ENCODE data around the gene TGFBR3.

TGFBR3 gene

DNA sequence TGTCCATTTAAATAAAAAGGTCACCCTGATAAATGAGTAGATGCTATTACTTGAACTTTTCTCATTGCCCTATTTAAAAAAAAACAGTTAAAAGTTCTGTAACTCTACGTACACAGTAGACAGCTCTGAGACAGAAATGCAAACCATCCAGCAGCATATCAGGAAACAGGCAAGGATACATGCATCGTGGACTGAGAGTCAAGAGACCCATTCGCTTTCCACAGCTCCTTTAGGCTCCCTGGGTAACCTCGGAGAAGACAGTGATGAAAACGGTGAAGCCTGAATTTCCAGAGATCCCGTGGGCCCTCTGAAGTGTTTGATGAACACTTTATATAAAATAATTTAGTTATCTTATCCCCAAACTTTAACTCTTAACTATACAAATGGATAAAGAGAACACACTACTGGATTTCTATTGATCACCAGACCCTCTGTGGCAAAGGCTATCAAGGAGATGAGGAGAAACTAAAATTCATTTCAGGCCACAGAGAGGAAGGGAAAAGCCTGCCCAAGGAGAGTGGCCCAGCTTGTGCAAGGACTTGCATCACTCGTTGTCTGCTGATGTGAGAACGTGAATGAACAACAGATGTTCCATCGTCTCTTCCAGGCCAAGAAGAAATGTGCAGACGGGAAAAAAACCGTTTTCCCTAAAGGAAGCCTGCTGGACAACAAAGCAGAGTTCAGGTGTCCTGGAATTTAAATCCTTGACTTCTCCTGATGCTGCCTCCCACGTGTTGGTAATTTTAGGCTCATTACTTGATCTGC, 131.0 kb downstream of the TGFBR3 start:
- Histone ChIP-seq H3K9me3 (ENCODE audit: control insufficient read depth, insufficient read depth, low read depth, low read length) (no peaks in the 10 kb centered on the region), H3K27ac (ENCODE audit: extremely low read depth, low read depth, low read length) (no peak overlapping the region), H3K4me3 (ENCODE audit: low read depth, low read length) (no peak overlapping the region), H3K36me3 (ENCODE audit: control insufficient read depth in 2 of 2, insufficient read depth in 1 of 2, low read length in 2 of 2) (no peaks in the 10 kb centered on the region), H3K4me1 (ENCODE audit: control insufficient read depth, insufficient read depth, low read length) (no peaks in the 10 kb centered on the region)
- no peak for TF ChIP-seq IKZF3 (tag by site-specific recombination; IDR thresholded peaks at IDR 0.05)
- TF ChIP-seq ZNF19 (tag by site-specific recombination; IDR thresholded peaks at IDR 0.05; ENCODE audit: low read depth), result no peak
- TF ChIP-seq, protein P1, sequence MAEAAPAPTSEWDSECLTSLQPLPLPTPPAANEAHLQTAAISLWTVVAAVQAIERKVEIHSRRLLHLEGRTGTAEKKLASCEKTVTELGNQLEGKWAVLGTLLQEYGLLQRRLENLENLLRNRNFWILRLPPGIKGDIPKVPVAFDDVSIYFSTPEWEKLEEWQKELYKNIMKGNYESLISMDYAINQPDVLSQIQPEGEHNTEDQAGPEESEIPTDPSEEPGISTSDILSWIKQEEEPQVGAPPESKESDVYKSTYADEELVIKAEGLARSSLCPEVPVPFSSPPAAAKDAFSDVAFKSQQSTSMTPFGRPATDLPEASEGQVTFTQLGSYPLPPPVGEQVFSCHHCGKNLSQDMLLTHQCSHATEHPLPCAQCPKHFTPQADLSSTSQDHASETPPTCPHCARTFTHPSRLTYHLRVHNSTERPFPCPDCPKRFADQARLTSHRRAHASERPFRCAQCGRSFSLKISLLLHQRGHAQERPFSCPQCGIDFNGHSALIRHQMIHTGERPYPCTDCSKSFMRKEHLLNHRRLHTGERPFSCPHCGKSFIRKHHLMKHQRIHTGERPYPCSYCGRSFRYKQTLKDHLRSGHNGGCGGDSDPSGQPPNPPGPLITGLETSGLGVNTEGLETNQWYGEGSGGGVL (tag by site-specific recombination; IDR thresholded peaks at IDR 0.05), result no peak
- no peak for TF ChIP-seq YY2 (tag by site-specific recombination; IDR thresholded peaks at IDR 0.05)
- ChIA-PET CTCF (interaction anchor here (0.5 to 0.6 kb wide), 2 partner anchors 129 to 134 kb away, joined by 3 read pairs; no protein-coding TSS in a partner anchor), POLR2A (no interaction called here)

DNA sequence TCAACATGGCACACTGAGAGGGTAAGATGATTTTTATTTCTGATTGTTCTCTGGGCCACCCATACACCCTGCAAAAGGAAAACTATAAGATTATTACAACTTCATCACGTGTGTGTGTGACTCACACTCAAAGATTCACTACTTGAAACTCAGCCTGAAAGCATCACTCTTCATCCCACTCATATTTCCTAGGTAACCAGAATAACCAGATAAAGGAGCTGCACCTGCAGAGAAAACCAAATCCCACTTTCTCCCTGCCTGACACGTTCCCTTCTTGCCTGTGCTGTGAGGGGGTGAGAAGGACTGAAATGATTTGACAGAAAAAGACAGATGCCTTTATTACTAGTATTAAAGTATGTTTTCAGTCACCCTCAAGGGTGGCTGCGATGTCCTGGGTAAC, 131.6 kb downstream of the TGFBR3 start:
- H3K36me3 ChIP-seq (ENCODE audit: control insufficient read depth in 2 of 2, insufficient read depth in 1 of 2, low read length in 2 of 2), result no peaks in the 10 kb centered on the region
- H3K27ac ChIP-seq (ENCODE audit: extremely low read depth, low read depth, low read length), result no peak overlapping the region
- CTCF ChIA-PET, result interaction anchor here (0.5 kb wide), 1 partner anchor 134 kb away, joined by 3 read pairs; no protein-coding TSS in a partner anchor
- no peak overlapping the region for H3K4me3 ChIP-seq (ENCODE audit: low read depth, low read length)
- H3K9me3 ChIP-seq (ENCODE audit: control insufficient read depth, insufficient read depth, low read depth, low read length), result no peaks in the 10 kb centered on the region
- POLR2A ChIA-PET, result no interaction called here
- H3K4me1 ChIP-seq (ENCODE audit: control insufficient read depth, insufficient read depth, low read length), result no peaks in the 10 kb centered on the region
- 0 out of 2 replicates have a peak, but pooled peaks have one; percentile 58 for TF ChIP-seq PRDM1 (tag by site-specific recombination; IDR thresholded peaks at IDR 0.05)
- no peak for TF ChIP-seq HOXA7 (CRISPR knock-in tag; IDR thresholded peaks at IDR 0.05; ENCODE audit: borderline replicate concordance)
- no peak for TF ChIP-seq GLI2 (tag by site-specific recombination; IDR thresholded peaks at IDR 0.05; ENCODE audit: borderline replicate concordance, low read depth)
- no peak for TF ChIP-seq ZNF585B (tag by site-specific recombination; IDR thresholded peaks at IDR 0.05)
- no peak for TF ChIP-seq ZNF843 (tag by site-specific recombination; IDR thresholded peaks at IDR 0.05)
- TF ChIP-seq, protein P2, sequence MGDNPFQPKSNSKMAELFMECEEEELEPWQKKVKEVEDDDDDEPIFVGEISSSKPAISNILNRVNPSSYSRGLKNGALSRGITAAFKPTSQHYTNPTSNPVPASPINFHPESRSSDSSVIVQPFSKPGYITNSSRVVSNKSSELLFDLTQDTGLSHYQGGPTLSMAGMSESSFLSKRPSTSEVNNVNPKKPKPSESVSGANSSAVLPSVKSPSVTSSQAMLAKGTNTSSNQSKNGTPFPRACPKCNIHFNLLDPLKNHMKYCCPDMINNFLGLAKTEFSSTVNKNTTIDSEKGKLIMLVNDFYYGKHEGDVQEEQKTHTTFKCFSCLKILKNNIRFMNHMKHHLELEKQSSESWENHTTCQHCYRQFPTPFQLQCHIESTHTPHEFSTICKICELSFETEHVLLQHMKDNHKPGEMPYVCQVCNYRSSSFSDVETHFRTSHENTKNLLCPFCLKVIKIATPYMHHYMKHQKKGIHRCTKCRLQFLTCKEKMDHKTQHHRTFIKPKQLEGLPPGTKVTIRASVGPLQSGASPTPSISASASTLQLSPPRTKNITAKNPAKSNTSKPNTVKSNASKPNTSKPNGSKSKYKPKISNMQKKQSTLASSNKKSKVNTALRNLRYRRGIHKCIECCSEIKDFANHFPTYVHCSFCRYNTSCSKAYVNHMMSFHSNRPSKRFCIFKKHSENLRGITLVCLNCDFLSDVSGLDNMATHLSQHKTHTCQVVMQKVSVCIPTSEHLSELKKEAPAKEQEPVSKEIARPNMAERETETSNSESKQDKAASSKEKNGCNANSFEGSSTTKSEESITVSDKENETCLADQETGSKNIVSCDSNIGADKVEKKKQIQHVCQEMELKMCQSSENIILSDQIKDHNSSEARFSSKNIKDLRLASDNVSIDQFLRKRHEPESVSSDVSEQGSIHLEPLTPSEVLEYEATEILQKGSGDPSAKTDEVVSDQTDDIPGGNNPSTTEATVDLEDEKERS (tag by site-specific recombination; IDR thresholded peaks at IDR 0.05), result no peak
- no peak for TF ChIP-seq ZNF600 (tag by site-specific recombination; IDR thresholded peaks at IDR 0.05)
- TF ChIP-seq ZNF10 (tag by site-specific recombination; IDR thresholded peaks at IDR 0.05), result no peak
- TF ChIP-seq KLF1 (tag by site-specific recombination; IDR thresholded peaks at IDR 0.05), result no peak
- TF ChIP-seq KLF9 (tag by site-specific recombination; IDR thresholded peaks at IDR 0.05; ENCODE audit: low read depth), result no peak
- TF ChIP-seq ZFHX2 (tag by site-specific recombination; conservative IDR thresholded peaks at IDR 0.05), result peak; percentile 46
- TF ChIP-seq, protein P3, sequence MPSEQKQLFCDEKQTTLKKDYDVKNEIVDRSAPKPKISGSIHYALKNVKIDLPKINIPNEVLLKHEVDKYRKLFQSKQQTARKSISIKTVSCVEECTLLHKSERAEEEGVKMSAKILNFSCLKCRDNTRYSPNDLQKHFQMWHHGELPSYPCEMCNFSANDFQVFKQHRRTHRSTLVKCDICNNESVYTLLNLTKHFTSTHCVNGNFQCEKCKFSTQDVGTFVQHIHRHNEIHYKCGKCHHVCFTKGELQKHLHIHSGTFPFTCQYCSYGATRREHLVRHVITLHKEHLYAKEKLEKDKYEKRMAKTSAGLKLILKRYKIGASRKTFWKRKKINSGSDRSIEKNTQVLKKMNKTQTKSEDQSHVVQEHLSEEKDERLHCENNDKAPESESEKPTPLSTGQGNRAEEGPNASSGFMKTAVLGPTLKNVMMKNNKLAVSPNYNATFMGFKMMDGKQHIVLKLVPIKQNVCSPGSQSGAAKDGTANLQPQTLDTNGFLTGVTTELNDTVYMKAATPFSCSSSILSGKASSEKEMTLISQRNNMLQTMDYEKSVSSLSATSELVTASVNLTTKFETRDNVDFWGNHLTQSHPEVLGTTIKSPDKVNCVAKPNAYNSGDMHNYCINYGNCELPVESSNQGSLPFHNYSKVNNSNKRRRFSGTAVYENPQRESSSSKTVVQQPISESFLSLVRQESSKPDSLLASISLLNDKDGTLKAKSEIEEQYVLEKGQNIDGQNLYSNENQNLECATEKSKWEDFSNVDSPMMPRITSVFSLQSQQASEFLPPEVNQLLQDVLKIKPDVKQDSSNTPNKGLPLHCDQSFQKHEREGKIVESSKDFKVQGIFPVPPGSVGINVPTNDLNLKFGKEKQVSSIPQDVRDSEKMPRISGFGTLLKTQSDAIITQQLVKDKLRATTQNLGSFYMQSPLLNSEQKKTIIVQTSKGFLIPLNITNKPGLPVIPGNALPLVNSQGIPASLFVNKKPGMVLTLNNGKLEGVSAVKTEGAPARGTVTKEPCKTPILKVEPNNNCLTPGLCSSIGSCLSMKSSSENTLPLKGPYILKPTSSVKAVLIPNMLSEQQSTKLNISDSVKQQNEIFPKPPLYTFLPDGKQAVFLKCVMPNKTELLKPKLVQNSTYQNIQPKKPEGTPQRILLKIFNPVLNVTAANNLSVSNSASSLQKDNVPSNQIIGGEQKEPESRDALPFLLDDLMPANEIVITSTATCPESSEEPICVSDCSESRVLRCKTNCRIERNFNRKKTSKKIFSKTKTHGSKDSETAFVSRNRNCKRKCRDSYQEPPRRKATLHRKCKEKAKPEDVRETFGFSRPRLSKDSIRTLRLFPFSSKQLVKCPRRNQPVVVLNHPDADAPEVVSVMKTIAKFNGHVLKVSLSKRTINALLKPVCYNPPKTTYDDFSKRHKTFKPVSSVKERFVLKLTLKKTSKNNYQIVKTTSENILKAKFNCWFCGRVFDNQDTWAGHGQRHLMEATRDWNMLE (tag by site-specific recombination; conservative IDR thresholded peaks at IDR 0.05; ENCODE audit: low read depth), result no peak
- TF ChIP-seq, protein P4, sequence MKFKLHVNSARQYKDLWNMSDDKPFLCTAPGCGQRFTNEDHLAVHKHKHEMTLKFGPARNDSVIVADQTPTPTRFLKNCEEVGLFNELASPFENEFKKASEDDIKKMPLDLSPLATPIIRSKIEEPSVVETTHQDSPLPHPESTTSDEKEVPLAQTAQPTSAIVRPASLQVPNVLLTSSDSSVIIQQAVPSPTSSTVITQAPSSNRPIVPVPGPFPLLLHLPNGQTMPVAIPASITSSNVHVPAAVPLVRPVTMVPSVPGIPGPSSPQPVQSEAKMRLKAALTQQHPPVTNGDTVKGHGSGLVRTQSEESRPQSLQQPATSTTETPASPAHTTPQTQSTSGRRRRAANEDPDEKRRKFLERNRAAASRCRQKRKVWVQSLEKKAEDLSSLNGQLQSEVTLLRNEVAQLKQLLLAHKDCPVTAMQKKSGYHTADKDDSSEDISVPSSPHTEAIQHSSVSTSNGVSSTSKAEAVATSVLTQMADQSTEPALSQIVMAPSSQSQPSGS (tag by site-specific recombination; IDR thresholded peaks at IDR 0.05; ENCODE audit: low read depth), result no peak
- no peak for TF ChIP-seq MZF1 (tag by site-specific recombination; IDR thresholded peaks at IDR 0.05; ENCODE audit: borderline replicate concordance)
- TF ChIP-seq ZNF785 (tag by site-specific recombination; IDR thresholded peaks at IDR 0.05), result no peak
- no peak for TF ChIP-seq YY1 (tag by site-specific recombination; IDR thresholded peaks at IDR 0.05)
- TF ChIP-seq, protein P5, sequence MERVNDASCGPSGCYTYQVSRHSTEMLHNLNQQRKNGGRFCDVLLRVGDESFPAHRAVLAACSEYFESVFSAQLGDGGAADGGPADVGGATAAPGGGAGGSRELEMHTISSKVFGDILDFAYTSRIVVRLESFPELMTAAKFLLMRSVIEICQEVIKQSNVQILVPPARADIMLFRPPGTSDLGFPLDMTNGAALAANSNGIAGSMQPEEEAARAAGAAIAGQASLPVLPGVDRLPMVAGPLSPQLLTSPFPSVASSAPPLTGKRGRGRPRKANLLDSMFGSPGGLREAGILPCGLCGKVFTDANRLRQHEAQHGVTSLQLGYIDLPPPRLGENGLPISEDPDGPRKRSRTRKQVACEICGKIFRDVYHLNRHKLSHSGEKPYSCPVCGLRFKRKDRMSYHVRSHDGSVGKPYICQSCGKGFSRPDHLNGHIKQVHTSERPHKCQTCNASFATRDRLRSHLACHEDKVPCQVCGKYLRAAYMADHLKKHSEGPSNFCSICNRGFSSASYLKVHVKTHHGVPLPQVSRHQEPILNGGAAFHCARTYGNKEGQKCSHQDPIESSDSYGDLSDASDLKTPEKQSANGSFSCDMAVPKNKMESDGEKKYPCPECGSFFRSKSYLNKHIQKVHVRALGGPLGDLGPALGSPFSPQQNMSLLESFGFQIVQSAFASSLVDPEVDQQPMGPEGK (tag by site-specific recombination; IDR thresholded peaks at IDR 0.05), result no peak
